Measurements from ENCODE around the gene CCDC88C. TPM values are rescaled to one million over a fixed set of nuclear protein-coding genes. Genes with fewer than 3 reads are reported as not detected.

The CCDC88C gene
- total and polyA plus RNA-seq, 2 experiments from 2014 or later, result 23.6 to 60.7 TPM

GRCh38 chr14:91350483-91350812, 67.2 kb downstream of the CCDC88C start:
- Histone ChIP-seq H3K27ac (ENCODE audit: low read depth) (no peak overlapping the region), H2AFZ (no peak overlapping the region), H3K9me2 (ENCODE audit: insufficient read depth) (no peaks in the 10 kb centered on the region), H3K27me3 (ENCODE audit: insufficient read depth) (no peaks in the 10 kb centered on the region), H3K4me1 (ENCODE audit: insufficient read depth) (peaks cover 32% of the 10 kb centered on the region), H3K4me2 (no peak overlapping the region), H3K79me2 (replicated peaks; ENCODE audit: insufficient read depth) (peaks cover 63% of the 10 kb centered on the region), H3K4me3 (no peak overlapping the region), H3F3A (replicated peaks; ENCODE audit: low read depth) (no peaks in the 10 kb centered on the region), H4K20me1 (replicated peaks; ENCODE audit: insufficient read depth) (peaks cover 15% of the 10 kb centered on the region), H3K36me3 (ENCODE audit: insufficient read depth) (no peaks in the 10 kb centered on the region)
- no peaks in the 10 kb centered on the region for H3K36me3 Mint-ChIP-seq (ENCODE audit: low read depth)
- DNase-seq (ENCODE audit: low spot score), result no peak
- H3K4me3 Mint-ChIP-seq, result no peak overlapping the region
- H3K27ac Mint-ChIP-seq, result peak overlapping the region; percentile 9
- peaks cover 4% of the 10 kb centered on the region for H3K27me3 Mint-ChIP-seq (ENCODE audit: insufficient read depth, low read depth, poor library complexity)
- TF ChIP-seq EZH2 (IDR thresholded peaks at IDR 0.05; ENCODE audit: low read depth, unreplicated experiment), result no peak
- no peak for TF ChIP-seq ETS1 (IDR thresholded peaks at IDR 0.05)
- no peak for TF ChIP-seq JUNB (IDR thresholded peaks at IDR 0.05; ENCODE audit: unreplicated experiment)
- no peak for TF ChIP-seq EZH2phosphoT487 (IDR thresholded peaks at IDR 0.05; ENCODE audit: unreplicated experiment)
- TF ChIP-seq CTCF (conservative IDR thresholded peaks at IDR 0.05; ENCODE audit: low read depth in 2 of 2), result no peak
- no peak for TF ChIP-seq POLR2AphosphoS5 (IDR thresholded peaks at IDR 0.05; ENCODE audit: low read depth)
- TF ChIP-seq CREB1 (CRISPR knock-in tag; IDR thresholded peaks at IDR 0.05; ENCODE audit: low read depth), result no peak
- no peak for TF ChIP-seq STAT1 (IDR thresholded peaks at IDR 0.05; ENCODE audit: unreplicated experiment)
- no peak for TF ChIP-seq NANOG (IDR thresholded peaks at IDR 0.05; ENCODE audit: borderline replicate concordance)
- no peak for TF ChIP-seq ZNF331 (CRISPR knock-in tag; IDR thresholded peaks at IDR 0.05; ENCODE audit: low read depth)
- no peak for TF ChIP-seq ZNF462 (CRISPR knock-in tag; IDR thresholded peaks at IDR 0.05)
- no peak for TF ChIP-seq ZNF114 (CRISPR knock-in tag; IDR thresholded peaks at IDR 0.05)
- no peak for TF ChIP-seq REST (IDR thresholded peaks at IDR 0.05; ENCODE audit: unreplicated experiment)
- no peaks in the 10 kb centered on the region for H3K9me3 Mint-ChIP-seq
- H3K4me1 Mint-ChIP-seq, result peaks cover 60% of the 10 kb centered on the region
- no peak for ATAC-seq
